ENCODE data around the gene EXOC3L4. TPM values are rescaled to one million over a fixed set of nuclear protein-coding genes. Genes with fewer than 3 reads are reported as not detected.

Gene EXOC3L4
- total and polyA plus RNA-seq, 9 of the 15 experiments (the other 6 are each of a cell fraction or from before 2014, with no cell fraction given), result 0.10 to 6.7 (median 0.98) TPM; not detected in 1

DNA sequence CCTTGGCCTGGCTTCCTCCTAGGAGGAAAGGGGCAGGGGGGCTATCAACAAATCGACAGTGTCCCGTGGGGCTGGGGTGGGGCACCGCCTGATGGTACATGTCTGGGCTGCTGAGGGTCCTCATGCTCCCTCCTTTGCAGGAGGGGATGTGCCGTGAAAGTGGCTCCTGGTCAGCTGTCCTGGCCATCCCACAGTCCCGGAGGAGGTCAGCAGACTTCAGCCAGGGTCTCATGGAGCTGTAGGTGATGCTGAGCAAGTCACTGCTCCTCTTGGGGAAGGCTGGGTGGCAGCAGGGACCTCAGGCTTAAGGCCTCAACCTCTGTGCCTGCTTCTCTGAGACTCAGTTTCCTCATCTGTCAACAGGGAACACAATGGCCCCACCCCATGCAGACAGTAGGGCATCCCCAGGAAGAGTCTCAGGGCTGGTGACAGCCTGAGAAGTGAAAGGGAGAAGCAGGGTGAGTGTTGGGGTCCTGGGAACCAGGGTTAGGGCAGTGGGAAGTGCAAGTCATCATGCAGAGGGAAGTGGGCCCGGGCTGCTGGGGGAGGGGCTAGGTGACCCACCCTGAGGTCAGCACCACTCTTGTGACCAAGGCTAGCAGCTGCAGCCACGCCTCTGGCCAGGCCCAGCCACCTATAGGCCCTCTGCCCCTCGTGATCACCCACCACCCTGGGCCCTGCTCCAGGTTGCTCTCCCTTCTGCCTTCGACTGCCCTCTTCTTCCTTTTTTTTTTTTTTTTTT is 24.3 kb downstream of the EXOC3L4 start (continued):
- TF ChIP-seq, protein P1, sequence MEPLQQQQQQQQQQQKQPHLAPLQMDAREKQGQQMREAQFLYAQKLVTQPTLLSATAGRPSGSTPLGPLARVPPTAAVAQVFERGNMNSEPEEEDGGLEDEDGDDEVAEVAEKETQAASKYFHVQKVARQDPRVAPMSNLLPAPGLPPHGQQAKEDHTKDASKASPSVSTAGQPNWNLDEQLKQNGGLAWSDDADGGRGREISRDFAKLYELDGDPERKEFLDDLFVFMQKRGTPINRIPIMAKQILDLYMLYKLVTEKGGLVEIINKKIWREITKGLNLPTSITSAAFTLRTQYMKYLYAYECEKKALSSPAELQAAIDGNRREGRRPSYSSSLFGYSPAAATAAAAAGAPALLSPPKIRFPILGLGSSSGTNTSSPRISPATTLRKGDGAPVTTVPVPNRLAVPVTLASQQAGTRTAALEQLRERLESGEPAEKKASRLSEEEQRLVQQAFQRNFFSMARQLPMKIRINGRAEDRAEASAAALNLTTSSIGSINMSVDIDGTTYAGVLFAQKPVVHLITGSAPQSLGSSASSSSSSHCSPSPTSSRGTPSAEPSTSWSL (CRISPR knock-in tag; IDR thresholded peaks at IDR 0.05; ENCODE audit: borderline replicate concordance), result no peak
- no peak for TF ChIP-seq FUS (optimal IDR thresholded peaks at IDR 0.05; ENCODE audit: low read depth, low read length)
- no peak for TF ChIP-seq SAFB2 (IDR thresholded peaks at IDR 0.05; ENCODE audit: borderline replicate concordance, low read depth, low read length, severe bottlenecking)
- TF ChIP-seq SNIP1 (IDR thresholded peaks at IDR 0.05; ENCODE audit: low read depth), result no peak
- TF ChIP-seq ZNF584 (CRISPR knock-in tag; IDR thresholded peaks at IDR 0.05; ENCODE audit: low read depth), result no peak
- TF ChIP-seq, protein P2, sequence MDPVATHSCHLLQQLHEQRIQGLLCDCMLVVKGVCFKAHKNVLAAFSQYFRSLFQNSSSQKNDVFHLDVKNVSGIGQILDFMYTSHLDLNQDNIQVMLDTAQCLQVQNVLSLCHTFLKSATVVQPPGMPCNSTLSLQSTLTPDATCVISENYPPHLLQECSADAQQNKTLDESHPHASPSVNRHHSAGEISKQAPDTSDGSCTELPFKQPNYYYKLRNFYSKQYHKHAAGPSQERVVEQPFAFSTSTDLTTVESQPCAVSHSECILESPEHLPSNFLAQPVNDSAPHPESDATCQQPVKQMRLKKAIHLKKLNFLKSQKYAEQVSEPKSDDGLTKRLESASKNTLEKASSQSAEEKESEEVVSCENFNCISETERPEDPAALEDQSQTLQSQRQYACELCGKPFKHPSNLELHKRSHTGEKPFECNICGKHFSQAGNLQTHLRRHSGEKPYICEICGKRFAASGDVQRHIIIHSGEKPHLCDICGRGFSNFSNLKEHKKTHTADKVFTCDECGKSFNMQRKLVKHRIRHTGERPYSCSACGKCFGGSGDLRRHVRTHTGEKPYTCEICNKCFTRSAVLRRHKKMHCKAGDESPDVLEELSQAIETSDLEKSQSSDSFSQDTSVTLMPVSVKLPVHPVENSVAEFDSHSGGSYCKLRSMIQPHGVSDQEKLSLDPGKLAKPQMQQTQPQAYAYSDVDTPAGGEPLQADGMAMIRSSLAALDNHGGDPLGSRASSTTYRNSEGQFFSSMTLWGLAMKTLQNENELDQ (CRISPR knock-in tag; IDR thresholded peaks at IDR 0.05; ENCODE audit: borderline replicate concordance), result no peak
- no peak for TF ChIP-seq ZC3H4 (CRISPR knock-in tag; IDR thresholded peaks at IDR 0.05; ENCODE audit: borderline replicate concordance)
- TF ChIP-seq RNF219 (CRISPR knock-in tag; IDR thresholded peaks at IDR 0.05), result no peak
- TF ChIP-seq, protein P3, sequence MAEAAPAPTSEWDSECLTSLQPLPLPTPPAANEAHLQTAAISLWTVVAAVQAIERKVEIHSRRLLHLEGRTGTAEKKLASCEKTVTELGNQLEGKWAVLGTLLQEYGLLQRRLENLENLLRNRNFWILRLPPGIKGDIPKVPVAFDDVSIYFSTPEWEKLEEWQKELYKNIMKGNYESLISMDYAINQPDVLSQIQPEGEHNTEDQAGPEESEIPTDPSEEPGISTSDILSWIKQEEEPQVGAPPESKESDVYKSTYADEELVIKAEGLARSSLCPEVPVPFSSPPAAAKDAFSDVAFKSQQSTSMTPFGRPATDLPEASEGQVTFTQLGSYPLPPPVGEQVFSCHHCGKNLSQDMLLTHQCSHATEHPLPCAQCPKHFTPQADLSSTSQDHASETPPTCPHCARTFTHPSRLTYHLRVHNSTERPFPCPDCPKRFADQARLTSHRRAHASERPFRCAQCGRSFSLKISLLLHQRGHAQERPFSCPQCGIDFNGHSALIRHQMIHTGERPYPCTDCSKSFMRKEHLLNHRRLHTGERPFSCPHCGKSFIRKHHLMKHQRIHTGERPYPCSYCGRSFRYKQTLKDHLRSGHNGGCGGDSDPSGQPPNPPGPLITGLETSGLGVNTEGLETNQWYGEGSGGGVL (CRISPR knock-in tag; IDR thresholded peaks at IDR 0.05), result no peak
- TF ChIP-seq NFYB (IDR thresholded peaks at IDR 0.05; ENCODE audit: extremely low read depth, insufficient read length), result no peak
- TF ChIP-seq GATAD2B (IDR thresholded peaks at IDR 0.05; ENCODE audit: borderline replicate concordance), result no peak
- TF ChIP-seq, protein P4, sequence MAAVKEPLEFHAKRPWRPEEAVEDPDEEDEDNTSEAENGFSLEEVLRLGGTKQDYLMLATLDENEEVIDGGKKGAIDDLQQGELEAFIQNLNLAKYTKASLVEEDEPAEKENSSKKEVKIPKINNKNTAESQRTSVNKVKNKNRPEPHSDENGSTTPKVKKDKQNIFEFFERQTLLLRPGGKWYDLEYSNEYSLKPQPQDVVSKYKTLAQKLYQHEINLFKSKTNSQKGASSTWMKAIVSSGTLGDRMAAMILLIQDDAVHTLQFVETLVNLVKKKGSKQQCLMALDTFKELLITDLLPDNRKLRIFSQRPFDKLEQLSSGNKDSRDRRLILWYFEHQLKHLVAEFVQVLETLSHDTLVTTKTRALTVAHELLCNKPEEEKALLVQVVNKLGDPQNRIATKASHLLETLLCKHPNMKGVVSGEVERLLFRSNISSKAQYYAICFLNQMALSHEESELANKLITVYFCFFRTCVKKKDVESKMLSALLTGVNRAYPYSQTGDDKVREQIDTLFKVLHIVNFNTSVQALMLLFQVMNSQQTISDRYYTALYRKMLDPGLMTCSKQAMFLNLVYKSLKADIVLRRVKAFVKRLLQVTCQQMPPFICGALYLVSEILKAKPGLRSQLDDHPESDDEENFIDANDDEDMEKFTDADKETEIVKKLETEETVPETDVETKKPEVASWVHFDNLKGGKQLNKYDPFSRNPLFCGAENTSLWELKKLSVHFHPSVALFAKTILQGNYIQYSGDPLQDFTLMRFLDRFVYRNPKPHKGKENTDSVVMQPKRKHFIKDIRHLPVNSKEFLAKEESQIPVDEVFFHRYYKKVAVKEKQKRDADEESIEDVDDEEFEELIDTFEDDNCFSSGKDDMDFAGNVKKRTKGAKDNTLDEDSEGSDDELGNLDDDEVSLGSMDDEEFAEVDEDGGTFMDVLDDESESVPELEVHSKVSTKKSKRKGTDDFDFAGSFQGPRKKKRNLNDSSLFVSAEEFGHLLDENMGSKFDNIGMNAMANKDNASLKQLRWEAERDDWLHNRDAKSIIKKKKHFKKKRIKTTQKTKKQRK (IDR thresholded peaks at IDR 0.05; ENCODE audit: borderline replicate concordance, low read depth, low read length), result no peak
- TF ChIP-seq TCF3 (CRISPR knock-in tag; IDR thresholded peaks at IDR 0.05), result no peak
- TF ChIP-seq ZNF124 (CRISPR knock-in tag; IDR thresholded peaks at IDR 0.05), result no peak
- no peak for TF ChIP-seq ZNF79 (CRISPR knock-in tag; IDR thresholded peaks at IDR 0.05; ENCODE audit: low read depth)
